ENCODE measurements around the gene MSS51.

MSS51 gene

GRCh38 chr10:73414230-73414945 lies 19.0 kb downstream of the MSS51 start:
- TF ChIP-seq CTCF (IDR thresholded peaks at IDR 0.05; ENCODE audit: low read depth, low read length, missing control alignments) = no peak
- H3K4me3 ChIP-seq (ENCODE audit: low read depth, low read length) = peak overlapping the region; percentile 95
- in situ Hi-C loops (cut with HindIII; ENCODE audit: low pct_ligation_motif_present, low sequenced_read_pairs) = no loop called here

GRCh38 chr10:73413528-73414229 lies 19.7 kb downstream of the MSS51 start, which contains the start of gene ANXA7:
ANXA7 (minus strand) TSS chr10:73414058; CDS start chr10:73400856, 13,202 bp downstream.
- in situ Hi-C loops (cut with HindIII; ENCODE audit: low pct_ligation_motif_present, low sequenced_read_pairs) = no loop called here
- TF ChIP-seq CTCF (IDR thresholded peaks at IDR 0.05; ENCODE audit: low read depth, low read length, missing control alignments) = no peak
- H3K4me3 ChIP-seq (ENCODE audit: low read depth, low read length) = peak within 1 kb of the TSS; percentile 95

More at GRCh38 chr10:73414230-73414945, 19.0 kb downstream of the MSS51 start:
- Histone ChIP-seq H3K27me3 (replicated peaks) (no peaks in the 10 kb centered on the region), H3K27ac (peak overlapping the region; percentile 93), H3K36me3 (replicated peaks) (no peaks in the 10 kb centered on the region)
- DNase-seq = no peak

GRCh38 chr10:73413108-73413527 lies 20.2 kb downstream of the MSS51 start:
- DNase-seq = peak; percentile 32
- Histone ChIP-seq H3K4me3 (ENCODE audit: low read depth, low read length) (peak overlapping the region; percentile 95), H3K27ac (peak overlapping the region; percentile 93), H3K36me3 (replicated peaks) (no peaks in the 10 kb centered on the region), H3K27me3 (replicated peaks) (no peaks in the 10 kb centered on the region)
- no peak for TF ChIP-seq CTCF (IDR thresholded peaks at IDR 0.05; ENCODE audit: low read depth, low read length, missing control alignments)
- in situ Hi-C loops (cut with HindIII; ENCODE audit: low pct_ligation_motif_present, low sequenced_read_pairs) = no loop called here

More at GRCh38 chr10:73413528-73414229, 19.7 kb downstream of the MSS51 start, which contains the start of gene ANXA7:
- Histone ChIP-seq H3K36me3 (replicated peaks) (no peaks in the 10 kb centered on the region), H3K27me3 (replicated peaks) (no peaks in the 10 kb centered on the region), H3K27ac (peak within 1 kb of the TSS; percentile 93)
- DNase-seq = peak; percentile 79

- no peak overlapping the region for H3K4me3 ChIP-seq (ENCODE audit: low read depth, low read length)
- in situ Hi-C loops (cut with HindIII; ENCODE audit: low pct_ligation_motif_present, low sequenced_read_pairs) = no loop called here
- no peaks in the 10 kb centered on the region for H3K27me3 ChIP-seq (replicated peaks)
- H3K27ac ChIP-seq = no peak overlapping the region
- H3K36me3 ChIP-seq (replicated peaks) = no peaks in the 10 kb centered on the region
- TF ChIP-seq CTCF (IDR thresholded peaks at IDR 0.05; ENCODE audit: low read depth, low read length, missing control alignments) = no peak
- DNase-seq = no peak
Measured at GRCh38 chr10:73410897-73411296, 22.5 kb downstream of the MSS51 start.

GRCh38 chr10:73408978-73409521 lies 24.3 kb downstream of the MSS51 start:
- Histone ChIP-seq H3K4me3 (ENCODE audit: low read depth, low read length) (no peak overlapping the region), H3K27me3 (replicated peaks) (no peaks in the 10 kb centered on the region), H3K36me3 (replicated peaks) (no peaks in the 10 kb centered on the region), H3K27ac (no peak overlapping the region)
- TF ChIP-seq CTCF (IDR thresholded peaks at IDR 0.05; ENCODE audit: low read depth, low read length, missing control alignments) = no peak
- DNase-seq = no peak
- in situ Hi-C loops (cut with HindIII; ENCODE audit: low pct_ligation_motif_present, low sequenced_read_pairs) = no loop called here

All from brain microvascular endothelial cell (primary cell).